Activated naive CD4-positive, alpha-beta T cell treated with anti-CD3 and anti-CD28 coated beads, Interleukin-2, amount 10 ng/mL, durations not matched to agents 7 days and 5 days (primary cell): ENCODE results near the gene ALPL.
A peak's percentile ranks its signal among the peaks of the same experiment; 100 is the strongest.

Experiments
- CTCF ChIA-PET: fragments of 350-600 bp; sonication (Branson Sonifier 250); formaldehyde crosslinking; loops from one replicate; lab custom pipeline; 2021; ENCODE audit warnings: antibody characterized with exemption; lab: Charles Lee
- DNase-seq: peaks from one replicate; pipeline ENCODE4 v3.0.0-alpha.2; 2020
- H3K27ac Mint-ChIP-seq: one replicate; pipeline ENCODE4 v1.8.0; 2021; ENCODE audit warnings: mild to moderate bottlenecking, moderate library complexity, mixed read lengths
- H3K27me3 Mint-ChIP-seq: one replicate; pipeline ENCODE4 v1.8.0; 2021; ENCODE audit warnings: mild to moderate bottlenecking, mixed read lengths
- H3K36me3 Mint-ChIP-seq: one replicate; pipeline ENCODE4 v1.8.0; 2021; ENCODE audit warnings: mixed read lengths
- H3K4me1 Mint-ChIP-seq: one replicate; pipeline ENCODE4 v1.8.0; 2021; ENCODE audit warnings: mixed read lengths
- H3K4me3 Mint-ChIP-seq: one replicate; pipeline ENCODE4 v1.8.0; 2021; ENCODE audit warnings: mild to moderate bottlenecking, moderate library complexity, mixed read lengths
- H3K9me3 Mint-ChIP-seq: one replicate; pipeline ENCODE4 v1.8.0; 2021; ENCODE audit warnings: mixed read lengths

Gene ALPL

DNA sequence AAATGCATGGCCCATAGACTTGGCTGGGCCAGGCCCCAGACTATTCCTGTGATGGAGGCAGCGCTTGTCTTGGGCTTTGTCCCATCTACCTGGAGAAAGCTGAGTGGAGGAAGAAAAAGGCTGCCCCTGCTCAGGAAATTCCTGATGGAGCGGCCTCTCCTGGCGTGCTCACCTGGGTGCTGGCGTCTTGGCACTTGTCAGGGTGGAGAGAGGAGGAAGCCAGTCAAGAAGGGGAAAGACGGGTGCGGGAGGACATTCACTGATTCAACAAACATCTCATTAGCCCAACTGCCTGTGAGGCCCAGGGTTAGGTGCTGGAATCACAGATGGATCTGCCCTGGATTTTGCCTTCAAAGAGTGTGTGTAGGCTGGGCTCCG is 16.1 kb downstream of the ALPL start:
- Mint-ChIP-seq H3K27me3 (peaks cover 21% of the 10 kb centered on the region), H3K9me3 (no peaks in the 10 kb centered on the region), H3K4me3 (no peak overlapping the region), H3K27ac (no peak overlapping the region), H3K36me3 (no peaks in the 10 kb centered on the region), H3K4me1 (no peaks in the 10 kb centered on the region)
- no peak for DNase-seq
- CTCF ChIA-PET: no interaction called here

DNA sequence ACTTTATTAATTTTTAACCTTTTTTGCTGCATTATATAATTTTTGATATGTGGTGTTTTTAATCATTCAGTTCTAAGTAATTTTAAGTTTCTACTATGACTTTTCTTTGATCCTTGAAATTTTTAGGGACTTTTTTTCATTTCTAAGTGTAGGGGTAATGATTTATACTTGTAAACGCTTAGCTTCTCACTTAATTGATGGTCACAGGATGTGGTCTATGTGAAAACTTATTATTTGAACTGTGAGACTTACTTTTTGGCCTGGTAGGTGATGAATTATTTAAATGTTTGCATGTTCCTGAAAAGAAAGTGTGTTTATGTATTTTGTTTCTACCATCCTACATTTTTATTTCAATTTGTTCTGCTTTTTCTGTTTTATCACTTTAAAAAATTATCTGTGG is 17.2 kb downstream of the ALPL start:
- Mint-ChIP-seq H3K4me1 (no peaks in the 10 kb centered on the region), H3K36me3 (no peaks in the 10 kb centered on the region), H3K27ac (no peak overlapping the region), H3K4me3 (no peak overlapping the region), H3K9me3 (no peaks in the 10 kb centered on the region), H3K27me3 (peaks cover 30% of the 10 kb centered on the region)
- no peak for DNase-seq
- CTCF ChIA-PET: no interaction called here

DNA sequence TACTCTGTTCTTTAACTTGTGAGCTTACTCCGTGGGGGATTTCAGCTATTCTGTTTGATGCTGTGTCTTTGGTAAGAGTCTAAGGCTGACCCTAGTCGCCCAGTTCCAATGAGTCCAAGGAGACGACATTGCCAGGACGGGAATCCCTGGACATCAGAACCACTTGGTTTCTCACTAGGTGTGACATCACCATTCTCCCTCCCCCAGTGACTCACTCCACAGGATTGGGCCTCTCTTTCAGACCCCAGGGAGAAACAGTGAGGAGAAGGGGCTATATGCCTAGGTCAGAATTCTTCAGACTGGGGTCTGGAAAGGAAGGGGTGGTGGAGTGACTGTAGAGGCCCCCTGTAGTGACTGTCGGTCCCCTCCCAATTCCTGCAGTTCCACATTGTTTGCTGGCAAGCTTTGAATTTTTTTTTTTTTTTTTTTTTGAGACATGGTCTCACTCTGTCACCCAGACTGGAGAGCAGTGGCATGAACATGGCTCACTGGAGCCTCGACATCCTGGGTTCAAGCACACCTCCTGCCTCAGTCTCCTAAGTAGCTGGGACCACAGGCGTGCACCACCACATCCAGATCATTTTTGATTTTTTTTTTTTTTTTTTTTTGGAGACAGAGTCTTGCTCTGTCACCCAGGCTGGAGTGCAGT is 21.3 kb downstream of the ALPL start:
- H3K9me3 Mint-ChIP-seq: no peaks in the 10 kb centered on the region
- no peak for DNase-seq
- CTCF ChIA-PET: interaction anchor here (0.7 to 1.3 kb wide), 2 partner anchors 19 to 313 kb away, joined by 3 read pairs; no protein-coding TSS in a partner anchor
- no peak overlapping the region for H3K4me3 Mint-ChIP-seq
- no peaks in the 10 kb centered on the region for H3K36me3 Mint-ChIP-seq
- H3K4me1 Mint-ChIP-seq: no peaks in the 10 kb centered on the region
- H3K27ac Mint-ChIP-seq: no peak overlapping the region
- H3K27me3 Mint-ChIP-seq: peaks cover 45% of the 10 kb centered on the region

DNA sequence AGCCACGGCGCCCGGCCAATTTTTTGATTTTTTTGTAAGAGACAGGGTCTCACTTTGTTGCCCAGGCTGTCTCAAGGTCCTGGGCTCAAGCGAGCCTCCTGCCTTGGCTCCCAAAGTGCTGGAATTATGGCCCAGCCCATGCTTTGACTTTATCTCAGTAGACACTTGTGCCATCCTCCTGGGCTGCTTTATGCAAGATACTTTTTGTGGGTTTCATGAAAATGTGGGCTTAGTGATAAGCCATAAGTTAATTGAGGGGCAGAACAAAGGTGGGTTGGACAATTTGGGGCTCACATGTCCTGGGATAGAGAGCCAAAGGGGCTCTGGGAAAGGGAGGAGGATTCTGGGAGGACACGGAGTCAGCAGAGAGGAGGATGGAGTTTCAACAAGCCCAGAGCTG is 22.0 kb downstream of the ALPL start:
- CTCF ChIA-PET: no interaction called here
- H3K27me3 Mint-ChIP-seq: peaks cover 46% of the 10 kb centered on the region
- DNase-seq: no peak
- no peak overlapping the region for H3K27ac Mint-ChIP-seq
- H3K4me1 Mint-ChIP-seq: no peaks in the 10 kb centered on the region
- no peak overlapping the region for H3K4me3 Mint-ChIP-seq
- H3K9me3 Mint-ChIP-seq: no peaks in the 10 kb centered on the region
- H3K36me3 Mint-ChIP-seq: no peaks in the 10 kb centered on the region

DNA sequence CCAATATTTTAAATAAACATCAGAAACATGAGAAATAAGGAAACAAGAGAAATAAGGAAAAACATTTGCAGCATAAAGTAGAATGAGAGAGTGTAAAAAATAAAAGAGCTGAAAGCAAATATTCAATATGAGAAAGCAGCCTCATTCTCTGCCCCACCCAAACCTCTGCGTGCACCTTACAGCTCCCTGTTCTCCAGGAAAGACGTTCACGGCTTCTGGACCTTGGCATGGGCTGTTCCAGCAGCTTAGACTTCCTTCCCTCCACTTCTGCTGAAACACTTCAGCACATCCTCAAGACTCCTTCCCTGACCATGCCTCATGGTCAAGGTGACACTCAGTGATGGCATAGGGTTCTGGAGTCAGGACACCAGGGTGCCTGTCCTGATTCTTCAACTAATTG is 23.3 kb downstream of the ALPL start:
- no peak overlapping the region for H3K27ac Mint-ChIP-seq
- no peaks in the 10 kb centered on the region for H3K4me1 Mint-ChIP-seq
- CTCF ChIA-PET: interaction anchor here (0.7 kb wide), 1 partner anchor 11 kb away, joined by 3 read pairs; no protein-coding TSS in a partner anchor
- no peaks in the 10 kb centered on the region for H3K9me3 Mint-ChIP-seq
- no peak for DNase-seq
- H3K4me3 Mint-ChIP-seq: no peak overlapping the region
- H3K27me3 Mint-ChIP-seq: peaks cover 59% of the 10 kb centered on the region
- no peaks in the 10 kb centered on the region for H3K36me3 Mint-ChIP-seq

- Mint-ChIP-seq H3K27me3 (peaks cover 65% of the 10 kb centered on the region), H3K36me3 (no peaks in the 10 kb centered on the region), H3K27ac (no peak overlapping the region), H3K4me3 (no peak overlapping the region), H3K4me1 (no peaks in the 10 kb centered on the region), H3K9me3 (no peaks in the 10 kb centered on the region)
- no peak for DNase-seq
- CTCF ChIA-PET: interaction anchor here (0.7 kb wide), 1 partner anchor 10 kb away, joined by 3 read pairs; no protein-coding TSS in a partner anchor
Measured at GRCh38 chr1:21532992-21533534, 23.8 kb downstream of the ALPL start.

DNA sequence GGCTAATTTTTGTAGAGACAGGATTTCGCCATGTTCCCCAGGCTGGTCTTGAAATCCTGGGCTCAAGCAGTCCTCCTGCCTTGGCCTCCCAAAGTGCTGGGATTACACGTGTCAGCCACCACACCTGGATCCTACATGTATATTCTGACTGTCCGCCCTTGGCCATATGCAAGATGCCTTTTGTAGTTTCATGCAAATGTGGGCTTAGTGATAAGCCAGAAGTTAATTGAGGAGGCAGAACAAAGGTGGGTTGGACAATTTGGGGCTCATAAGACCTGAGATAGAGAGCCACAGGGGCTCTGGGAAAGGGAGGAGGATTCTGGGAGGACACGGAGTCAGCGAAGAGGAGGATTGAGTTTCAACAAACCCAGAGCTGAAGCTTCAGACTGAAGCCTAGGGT is 24.9 kb downstream of the ALPL start:
- no peak for DNase-seq
- CTCF ChIA-PET: no interaction called here
- Mint-ChIP-seq H3K4me1 (no peaks in the 10 kb centered on the region), H3K4me3 (no peak overlapping the region), H3K9me3 (no peaks in the 10 kb centered on the region), H3K27me3 (peaks cover 72% of the 10 kb centered on the region), H3K36me3 (no peaks in the 10 kb centered on the region), H3K27ac (no peak overlapping the region)

DNA sequence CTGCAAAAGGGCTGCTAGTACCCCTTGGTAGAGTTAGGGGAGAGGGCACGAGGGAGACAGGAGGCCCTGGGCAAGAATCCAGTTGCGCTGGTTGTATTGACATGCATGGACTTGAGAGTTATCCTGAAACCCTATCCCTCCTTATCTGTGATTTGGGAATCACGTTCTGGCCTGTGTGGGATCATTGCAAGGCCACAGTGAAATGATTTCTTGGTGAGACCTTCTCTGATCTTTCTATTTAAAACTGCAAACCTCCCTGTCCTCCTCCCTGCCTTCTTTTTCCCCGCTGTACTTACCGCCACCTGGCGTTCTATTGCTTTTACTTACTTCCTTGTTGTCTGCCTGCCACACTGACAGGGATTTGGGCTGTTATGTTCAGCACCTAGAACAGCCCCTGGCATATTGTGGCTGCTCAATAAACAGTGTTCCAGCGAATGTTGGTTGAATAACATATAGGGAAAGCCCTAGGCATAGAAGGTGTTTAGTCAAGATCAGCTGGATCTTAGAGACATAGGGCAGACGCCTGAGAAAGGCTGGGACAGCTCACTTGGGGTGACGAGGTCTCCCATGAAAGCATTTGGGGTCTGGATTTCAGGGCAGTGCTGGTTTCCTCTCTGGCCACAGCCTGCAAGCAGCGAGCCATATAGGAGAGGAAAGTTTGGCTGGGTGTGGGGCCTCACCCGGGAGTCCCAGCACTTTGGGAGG is 25.6 kb downstream of the ALPL start:
- no peak overlapping the region for H3K27ac Mint-ChIP-seq
- H3K4me1 Mint-ChIP-seq: no peaks in the 10 kb centered on the region
- no peaks in the 10 kb centered on the region for H3K9me3 Mint-ChIP-seq
- CTCF ChIA-PET: interaction anchor here (0.7 to 2.2 kb wide), 8 partner anchors 9 to 317 kb away, joined by 3 to 12 read pairs (median 3); no protein-coding TSS in a partner anchor
- H3K27me3 Mint-ChIP-seq: peaks cover 71% of the 10 kb centered on the region
- H3K36me3 Mint-ChIP-seq: no peaks in the 10 kb centered on the region
- peak; percentile 45 for DNase-seq
- H3K4me3 Mint-ChIP-seq: no peak overlapping the region

DNA sequence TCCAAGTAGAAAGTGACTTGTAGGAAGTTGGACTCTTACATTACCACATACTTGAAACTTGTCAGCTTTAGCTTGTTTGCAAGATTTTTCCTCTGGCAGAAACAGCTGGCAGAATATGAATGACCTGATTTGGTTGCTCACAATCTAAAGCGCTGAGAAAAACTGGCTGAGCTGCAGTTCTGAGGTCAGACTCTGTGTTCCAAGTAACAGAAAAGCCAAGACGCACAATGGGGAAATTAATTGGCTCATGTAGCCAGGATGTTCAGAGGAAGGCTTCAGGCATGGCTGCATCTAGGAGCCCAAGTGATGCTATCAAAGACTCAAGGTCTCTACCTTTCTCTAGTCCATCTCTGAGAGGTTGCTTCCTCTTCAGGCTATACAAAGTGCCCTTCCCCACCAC is 27.0 kb downstream of the ALPL start:
- H3K4me1 Mint-ChIP-seq: no peaks in the 10 kb centered on the region
- no peak for DNase-seq
- no peak overlapping the region for H3K27ac Mint-ChIP-seq
- peaks cover 73% of the 10 kb centered on the region for H3K27me3 Mint-ChIP-seq
- H3K36me3 Mint-ChIP-seq: no peaks in the 10 kb centered on the region
- CTCF ChIA-PET: interaction anchor here (0.6 to 2.2 kb wide), 5 partner anchors 25 to 863 kb away, joined by 3 to 12 read pairs (median 4); no protein-coding TSS in a partner anchor
- no peak overlapping the region for H3K4me3 Mint-ChIP-seq
- H3K9me3 Mint-ChIP-seq: no peaks in the 10 kb centered on the region

DNA sequence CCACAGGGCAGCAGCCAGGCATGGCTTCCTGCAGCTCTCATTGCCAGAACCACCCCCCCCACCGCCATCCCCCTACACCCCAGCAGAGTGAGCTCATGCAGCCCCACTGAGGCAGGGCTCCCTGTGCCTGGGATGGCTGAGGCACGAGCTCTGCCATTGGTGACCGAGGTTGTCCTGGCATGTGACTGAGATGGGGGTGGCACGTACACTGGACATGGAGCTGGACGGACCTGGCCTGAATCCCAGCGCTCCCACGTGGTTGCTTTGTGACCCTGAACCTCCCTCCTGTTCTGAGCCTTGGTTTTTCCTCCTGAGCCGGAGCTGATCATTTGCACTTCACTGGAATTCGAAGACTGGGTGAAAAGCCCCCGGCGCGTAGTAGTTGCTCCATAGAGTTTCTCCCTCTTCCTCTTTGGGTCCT is 28.3 kb downstream of the ALPL start:
- Mint-ChIP-seq H3K4me1 (no peaks in the 10 kb centered on the region), H3K4me3 (no peak overlapping the region), H3K27ac (no peak overlapping the region), H3K27me3 (peaks cover 76% of the 10 kb centered on the region), H3K9me3 (no peaks in the 10 kb centered on the region), H3K36me3 (no peaks in the 10 kb centered on the region)
- CTCF ChIA-PET: no interaction called here
- DNase-seq: no peak

DNA sequence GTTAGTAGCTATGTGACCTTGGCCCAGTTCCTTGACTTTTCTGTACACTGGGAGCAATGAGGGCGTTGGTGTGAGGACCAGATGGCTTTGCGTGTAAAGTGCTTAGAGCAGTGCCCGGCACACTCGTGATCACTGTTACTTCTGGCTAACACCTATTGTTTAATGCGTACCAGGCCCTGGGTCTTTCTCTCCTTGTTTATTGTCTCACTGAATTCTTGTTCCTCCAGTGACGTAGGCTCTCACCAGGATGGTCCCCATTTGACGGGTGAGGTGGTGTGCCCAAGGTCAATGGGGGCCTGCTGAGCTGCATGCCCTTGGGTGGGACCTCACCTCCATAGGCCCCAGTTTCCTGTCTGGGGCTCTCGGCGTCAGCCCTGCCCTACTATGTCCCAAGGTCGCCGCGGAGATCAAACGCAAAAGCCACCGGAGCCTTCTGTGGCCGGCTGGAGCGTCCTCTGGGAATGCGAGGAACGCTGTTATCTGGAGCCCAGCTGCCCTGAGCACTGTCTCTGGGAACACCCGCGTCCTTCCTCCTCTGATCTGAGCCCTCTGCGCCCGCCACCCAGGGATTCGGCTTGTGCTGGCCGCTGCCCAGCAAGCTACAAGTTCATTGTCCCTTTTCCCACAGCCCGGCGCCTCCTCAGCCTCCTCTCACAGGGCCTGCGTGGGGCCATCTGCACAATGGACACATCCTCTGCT is 28.9 kb downstream of the ALPL start:
- H3K36me3 Mint-ChIP-seq: no peaks in the 10 kb centered on the region

DNA sequence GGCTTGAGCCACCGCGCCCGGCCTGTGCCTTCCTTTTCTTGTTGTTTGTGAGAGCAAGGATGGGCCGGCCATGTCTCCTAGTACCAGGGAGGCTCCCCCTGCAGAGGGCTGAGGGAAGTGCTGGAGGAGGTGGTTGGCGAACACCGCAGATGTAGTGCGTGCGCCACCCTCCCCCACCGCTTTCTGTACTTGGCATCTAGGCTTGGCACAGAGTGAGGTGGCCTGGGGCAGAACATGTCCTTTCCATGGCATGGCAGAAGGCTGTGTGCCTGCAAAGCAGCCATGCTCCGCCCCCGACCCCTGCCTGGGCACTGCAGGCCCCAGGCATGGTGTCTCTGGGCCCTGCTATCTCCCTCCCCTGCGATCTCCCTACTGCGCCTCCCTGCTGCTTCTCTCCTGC is 30.7 kb downstream of the ALPL start:
- no peaks in the 10 kb centered on the region for H3K9me3 Mint-ChIP-seq
- H3K4me1 Mint-ChIP-seq: no peaks in the 10 kb centered on the region
- no peak overlapping the region for H3K4me3 Mint-ChIP-seq
- peaks cover 63% of the 10 kb centered on the region for H3K27me3 Mint-ChIP-seq
- H3K27ac Mint-ChIP-seq: no peak overlapping the region
- no peaks in the 10 kb centered on the region for H3K36me3 Mint-ChIP-seq
- CTCF ChIA-PET: no interaction called here
- DNase-seq: no peak

More for the DNA sequence above, 28.9 kb downstream of the ALPL start:
- DNase-seq: no peak
- no peaks in the 10 kb centered on the region for H3K4me1 Mint-ChIP-seq
- no peaks in the 10 kb centered on the region for H3K9me3 Mint-ChIP-seq
- no peak overlapping the region for H3K27ac Mint-ChIP-seq
- peaks cover 72% of the 10 kb centered on the region for H3K27me3 Mint-ChIP-seq
- no peak overlapping the region for H3K4me3 Mint-ChIP-seq
- CTCF ChIA-PET: no interaction called here

DNA sequence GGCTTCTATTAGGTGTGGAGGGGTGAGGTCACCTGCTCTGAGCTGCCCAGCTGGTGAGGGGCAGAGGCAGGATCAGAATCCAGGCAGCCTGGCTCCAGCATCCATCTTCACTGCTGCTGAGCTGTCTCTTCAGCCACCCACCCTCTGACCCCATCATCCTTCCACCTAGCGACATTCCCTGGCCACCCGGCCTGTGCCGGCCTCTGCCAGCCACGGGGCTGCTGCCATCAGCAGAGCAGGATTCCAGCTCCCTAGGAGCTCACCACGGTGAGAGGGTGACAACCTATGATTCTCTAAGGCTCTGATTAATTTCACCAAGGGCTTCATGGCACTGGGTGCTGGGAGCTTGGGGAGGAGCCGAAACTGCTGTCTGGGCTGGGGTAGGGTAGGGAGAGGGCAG is 32.1 kb downstream of the ALPL start:
- Mint-ChIP-seq H3K4me1 (no peaks in the 10 kb centered on the region), H3K4me3 (no peak overlapping the region), H3K9me3 (no peaks in the 10 kb centered on the region), H3K27me3 (peaks cover 52% of the 10 kb centered on the region), H3K36me3 (no peaks in the 10 kb centered on the region), H3K27ac (no peak overlapping the region)
- DNase-seq: no peak
- CTCF ChIA-PET: no interaction called here

DNA sequence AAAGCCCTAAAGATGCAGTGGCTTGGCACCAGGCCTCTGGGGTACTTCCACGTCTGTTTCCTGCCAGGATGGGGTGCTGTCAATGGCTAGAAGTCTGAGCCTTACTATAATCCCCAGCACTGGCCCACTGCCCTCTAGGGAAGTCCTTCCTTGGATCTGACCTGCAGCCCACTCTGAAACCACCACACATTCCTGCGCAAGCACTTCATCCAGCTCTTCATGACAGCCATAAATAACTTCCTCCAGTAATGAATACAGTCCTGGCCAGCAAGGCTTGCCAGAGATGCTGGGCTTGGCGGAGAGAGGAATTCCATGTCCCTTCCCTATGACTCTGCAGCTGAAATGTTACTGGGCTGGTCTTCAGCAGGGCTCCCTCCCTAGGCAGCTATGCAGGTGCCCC is 32.6 kb downstream of the ALPL start:
- Mint-ChIP-seq H3K4me1 (no peaks in the 10 kb centered on the region), H3K9me3 (no peaks in the 10 kb centered on the region), H3K36me3 (no peaks in the 10 kb centered on the region), H3K27me3 (peaks cover 47% of the 10 kb centered on the region), H3K4me3 (no peak overlapping the region), H3K27ac (no peak overlapping the region)
- DNase-seq: no peak
- CTCF ChIA-PET: no interaction called here
